Neutrophil (primary cell): ENCODE measurements around the gene GPBP1.

Source experiments
- H3K27ac ChIP-seq: fragments of 200-600 bp; sonication (generic); 2 replicates; pipeline ENCODE4 v1.5.1; 2016; ENCODE audit warnings: mild to moderate bottlenecking, moderate library complexity
- H3K27me3 ChIP-seq: fragments of 200-600 bp; sonication (generic); 2 replicates; pipeline ENCODE4 v1.6.0; 2016; ENCODE audit warnings: mild to moderate bottlenecking
- H3K36me3 ChIP-seq: fragments of 200-600 bp; sonication (generic); 2 replicates; pipeline ENCODE4 v1.5.1; 2017
- H3K4me1 ChIP-seq, 2 experiments: fragments of 200-600 bp in 1 of 2; sonication (generic) in 1 of 2; 1 replicate in 1 of 2; 2 replicates in 1 of 2; pipeline versions ENCODE4 v1.5.1 to v1.6.1; 2013 to 2016; ENCODE audit warnings: low read depth in 1 of 2, low read length in 1 of 2, mild to moderate bottlenecking in 1 of 2, moderate library complexity in 1 of 2; ENCODE audit not compliant: control insufficient read depth in 1 of 2, insufficient read depth in 1 of 2
- H3K4me3 ChIP-seq, 2 experiments: fragments of 200-600 bp in 1 of 2; sonication (generic) in 1 of 2; 1 replicate in 1 of 2; 2 replicates in 1 of 2; pipeline ENCODE4 v1.5.1; 2013 to 2016; ENCODE audit warnings: low read depth in 1 of 2, low read length in 1 of 2, mild to moderate bottlenecking in 1 of 2, moderate library complexity in 1 of 2
- H3K9me3 ChIP-seq: fragments of 200-600 bp; sonication (generic); 2 replicates; pipeline ENCODE4 v1.5.1; 2016
- TF ChIP-seq, protein P1 (sequence below): fragments of 200-600 bp; sonication (generic); IDR thresholded peaks from 2 replicates; pipeline ENCODE4 v1.5.1; 2016; ENCODE audit warnings: antibody characterized with exemption

GPBP1 gene

DNA sequence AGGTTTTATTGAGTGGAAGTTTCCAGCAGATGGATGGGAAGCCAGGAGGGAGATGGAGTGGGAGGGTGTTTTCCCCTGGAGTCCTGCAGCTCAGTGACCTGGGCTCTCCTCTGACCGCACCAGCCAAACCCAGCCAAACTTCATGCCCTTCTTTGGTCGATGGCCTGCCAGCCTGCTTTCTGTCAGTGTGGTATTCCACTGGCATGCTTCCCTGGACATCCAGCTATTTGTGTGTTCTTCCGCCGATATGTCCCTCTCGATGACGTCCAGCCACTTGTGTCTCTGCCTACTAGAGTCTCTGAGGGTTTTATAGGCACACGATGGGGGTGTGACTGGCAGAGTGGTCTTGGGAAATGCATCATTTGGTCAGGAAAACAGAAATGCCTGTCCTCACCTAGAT lies 33.8 kb downstream of the GPBP1 start:
- Histone ChIP-seq H3K4me1 (peaks cover 38 to 58% of the 10 kb centered on the region in 2 experiments), H3K27ac (peak overlapping the region; percentile 61), H3K36me3 (peaks cover 6% of the 10 kb centered on the region), H3K4me3 (no peak overlapping the region), H3K9me3 (no peaks in the 10 kb centered on the region), H3K27me3 (no peaks in the 10 kb centered on the region)
- TF ChIP-seq, protein P1, sequence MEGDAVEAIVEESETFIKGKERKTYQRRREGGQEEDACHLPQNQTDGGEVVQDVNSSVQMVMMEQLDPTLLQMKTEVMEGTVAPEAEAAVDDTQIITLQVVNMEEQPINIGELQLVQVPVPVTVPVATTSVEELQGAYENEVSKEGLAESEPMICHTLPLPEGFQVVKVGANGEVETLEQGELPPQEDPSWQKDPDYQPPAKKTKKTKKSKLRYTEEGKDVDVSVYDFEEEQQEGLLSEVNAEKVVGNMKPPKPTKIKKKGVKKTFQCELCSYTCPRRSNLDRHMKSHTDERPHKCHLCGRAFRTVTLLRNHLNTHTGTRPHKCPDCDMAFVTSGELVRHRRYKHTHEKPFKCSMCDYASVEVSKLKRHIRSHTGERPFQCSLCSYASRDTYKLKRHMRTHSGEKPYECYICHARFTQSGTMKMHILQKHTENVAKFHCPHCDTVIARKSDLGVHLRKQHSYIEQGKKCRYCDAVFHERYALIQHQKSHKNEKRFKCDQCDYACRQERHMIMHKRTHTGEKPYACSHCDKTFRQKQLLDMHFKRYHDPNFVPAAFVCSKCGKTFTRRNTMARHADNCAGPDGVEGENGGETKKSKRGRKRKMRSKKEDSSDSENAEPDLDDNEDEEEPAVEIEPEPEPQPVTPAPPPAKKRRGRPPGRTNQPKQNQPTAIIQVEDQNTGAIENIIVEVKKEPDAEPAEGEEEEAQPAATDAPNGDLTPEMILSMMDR = no peak

DNA sequence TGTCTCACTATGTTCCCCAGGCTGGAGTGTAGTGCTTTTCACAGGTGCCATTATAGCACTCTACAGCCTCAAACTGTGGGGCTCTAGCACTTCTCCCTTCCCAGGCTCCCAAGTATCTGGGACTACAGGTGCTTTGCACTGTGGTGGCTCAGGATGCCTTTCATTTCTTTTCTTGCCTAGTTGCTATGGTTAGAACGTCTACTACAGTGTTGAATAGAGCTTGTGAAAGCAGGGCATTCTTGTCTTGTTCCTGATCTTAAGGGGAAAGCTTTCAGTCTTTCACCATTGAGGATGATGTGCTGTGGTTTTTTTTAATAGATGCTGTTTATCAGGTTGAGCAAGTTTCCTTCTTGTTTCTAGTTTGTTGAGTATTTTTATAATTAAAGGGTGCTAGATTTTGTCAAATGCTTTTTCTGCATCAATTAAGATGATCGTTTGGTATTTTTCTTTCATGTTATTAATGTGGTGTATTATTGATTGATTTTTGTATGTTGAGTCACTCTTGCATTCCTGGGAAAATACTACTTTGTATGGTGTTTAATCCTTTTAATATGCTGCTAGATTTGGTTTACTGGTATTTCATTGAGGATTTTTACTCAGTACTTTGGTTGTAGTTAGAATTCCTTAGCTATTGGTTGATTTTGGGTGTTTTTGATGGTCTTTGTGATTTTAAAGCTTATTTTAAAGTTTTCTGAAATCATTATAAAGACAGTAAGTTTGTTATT lies 35.6 kb downstream of the GPBP1 start:
- Histone ChIP-seq H3K4me3 (no peak overlapping the region), H3K27ac (peak overlapping the region; percentile 60), H3K9me3 (no peaks in the 10 kb centered on the region), H3K4me1 (peaks cover 35 to 48% of the 10 kb centered on the region in 2 experiments), H3K27me3 (no peaks in the 10 kb centered on the region), H3K36me3 (peaks cover 15% of the 10 kb centered on the region)
- TF ChIP-seq, protein P1 = no peak

DNA sequence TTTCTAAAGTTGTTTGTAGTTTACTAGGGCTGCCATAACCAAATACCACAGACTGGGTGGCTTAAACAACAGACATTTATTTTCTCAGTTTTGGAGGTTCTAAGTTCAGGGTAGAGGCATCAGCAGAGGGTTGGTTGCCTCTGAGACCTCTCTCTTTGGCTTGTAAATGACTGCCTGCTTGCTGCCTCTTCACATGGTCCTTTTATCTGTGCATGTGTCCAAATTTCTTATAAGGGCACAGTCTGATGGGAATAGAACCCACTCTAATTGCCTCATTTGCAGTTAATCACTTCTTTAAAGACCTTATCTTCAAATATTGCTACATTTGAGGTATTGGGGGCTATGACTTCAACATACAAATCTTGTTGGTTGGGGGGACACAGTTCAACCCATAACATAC lies 36.8 kb downstream of the GPBP1 start:
- H3K36me3 ChIP-seq = peaks cover 26% of the 10 kb centered on the region
- TF ChIP-seq, protein P1 = no peak
- H3K4me1 ChIP-seq = peaks cover 26 to 38% of the 10 kb centered on the region in 2 experiments
- no peak overlapping the region for H3K4me3 ChIP-seq
- H3K27ac ChIP-seq = peak overlapping the region; percentile 60
- no peaks in the 10 kb centered on the region for H3K27me3 ChIP-seq
- H3K9me3 ChIP-seq = no peaks in the 10 kb centered on the region

DNA sequence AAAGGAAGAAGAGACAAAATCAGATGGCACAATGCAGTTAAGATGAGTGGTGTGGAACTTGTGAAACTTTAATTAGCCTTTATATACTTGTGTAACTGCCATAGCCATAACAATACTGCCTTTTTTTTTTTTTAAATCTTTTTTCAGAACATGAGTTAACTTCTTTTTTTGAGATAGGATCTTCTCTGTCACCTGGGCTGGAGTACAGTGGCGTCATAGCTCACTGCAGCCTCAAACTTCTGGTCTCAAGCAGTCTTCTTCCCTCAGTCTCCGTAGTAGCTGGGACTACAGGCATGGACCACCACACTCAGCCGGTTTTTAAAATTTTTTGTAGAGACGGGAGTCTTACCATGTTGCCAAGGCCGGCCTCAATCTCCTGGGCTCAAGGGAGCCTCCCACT lies 37.2 kb downstream of the GPBP1 start:
- Histone ChIP-seq H3K4me3 (no peak overlapping the region), H3K36me3 (peaks cover 28% of the 10 kb centered on the region), H3K27ac (peak overlapping the region; percentile 60)

DNA sequence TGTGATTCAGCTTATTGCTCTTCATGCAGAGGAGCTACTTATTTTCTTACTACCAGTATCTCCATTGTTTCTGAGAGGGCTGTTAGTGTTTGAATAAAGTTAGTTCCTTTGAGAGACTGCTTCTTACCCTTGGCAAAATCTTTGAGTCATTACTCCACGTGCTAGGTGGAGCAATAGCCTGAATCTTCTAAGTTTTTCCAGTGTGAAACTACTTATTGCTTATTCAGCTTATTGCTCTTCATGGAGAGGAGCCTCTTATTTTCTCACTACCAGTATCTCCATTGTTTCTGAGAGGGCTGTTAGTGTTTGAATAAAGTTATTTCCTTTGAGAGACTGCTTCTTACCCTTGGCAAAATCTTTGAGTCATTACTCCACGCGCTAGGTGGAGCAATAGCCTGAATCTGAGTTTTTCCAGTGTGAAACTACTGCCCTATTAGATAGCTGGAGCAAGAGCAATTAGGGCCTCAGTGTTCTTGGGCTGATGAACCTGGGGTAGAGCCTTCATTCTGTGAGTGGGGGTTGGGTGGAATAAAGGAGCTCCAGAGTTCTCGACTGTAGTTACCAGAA lies 41.9 kb downstream of the GPBP1 start:
- peaks cover 49% of the 10 kb centered on the region for H3K36me3 ChIP-seq
- H3K4me1 ChIP-seq = peaks cover 0 to 2% of the 10 kb centered on the region in 2 experiments
- H3K27ac ChIP-seq = no peak overlapping the region
- no peaks in the 10 kb centered on the region for H3K27me3 ChIP-seq
- H3K9me3 ChIP-seq = no peaks in the 10 kb centered on the region
- TF ChIP-seq, protein P1 = no peak
- H3K4me3 ChIP-seq = no peak overlapping the region

More for the DNA sequence above, 37.2 kb downstream of the GPBP1 start:
- H3K9me3 ChIP-seq = no peaks in the 10 kb centered on the region
- H3K27me3 ChIP-seq = no peaks in the 10 kb centered on the region
- peaks cover 25 to 38% of the 10 kb centered on the region in 2 experiments for H3K4me1 ChIP-seq
- TF ChIP-seq, protein P1 = no peak
